ENCODE data around the gene FST. TPM values are rescaled to one million over a fixed set of nuclear protein-coding genes. Genes with fewer than 3 reads are reported as not detected.

The FST gene
- total and polyA plus RNA-seq, 2 of the 13 experiments (the other 11 are each of a cell fraction or from before 2014, with no cell fraction given), result 38.6 to 136 TPM

DNA sequence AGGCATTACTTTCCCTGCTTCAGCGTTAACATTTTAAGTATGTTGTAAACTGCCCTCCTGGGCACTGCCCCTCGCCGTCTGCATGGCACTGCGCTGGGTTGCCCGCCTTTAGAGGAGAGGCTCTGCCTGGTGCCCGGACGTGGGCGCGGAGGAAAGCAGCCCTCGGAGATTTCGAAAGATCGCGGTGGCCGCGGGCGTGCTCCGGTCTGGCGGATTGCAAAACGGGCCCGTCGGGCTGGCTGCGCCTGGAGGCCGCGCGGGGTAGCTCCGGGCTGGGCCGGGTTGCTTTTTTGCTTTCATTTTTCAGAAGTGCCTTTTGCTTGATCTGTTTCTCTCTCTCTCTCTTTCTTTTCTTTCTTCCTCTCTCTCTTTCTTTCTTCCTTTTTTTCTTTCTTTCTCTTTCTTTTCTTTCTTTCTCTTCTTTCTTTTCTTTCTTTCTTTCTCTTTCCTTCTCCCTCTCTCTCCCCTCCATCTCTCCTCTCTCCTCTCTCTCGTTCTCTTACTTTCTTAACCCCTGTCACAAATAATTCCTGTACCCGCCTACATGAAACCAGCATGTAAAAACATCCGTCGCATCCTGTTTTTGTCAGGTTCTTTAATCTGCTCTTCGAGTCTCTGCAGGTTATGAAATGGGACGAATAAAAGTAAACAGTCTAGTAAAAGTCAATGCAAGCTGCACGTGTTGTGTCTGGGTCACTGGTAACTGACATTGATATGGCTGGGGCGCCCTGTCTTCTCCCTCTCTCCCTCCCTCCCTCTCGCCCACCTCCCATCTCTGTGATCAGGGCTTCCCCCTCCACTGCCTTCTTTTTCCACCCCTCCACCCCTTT lies 1.7 kb downstream of the FST start (continued):
- TF ChIP-seq, protein P1, sequence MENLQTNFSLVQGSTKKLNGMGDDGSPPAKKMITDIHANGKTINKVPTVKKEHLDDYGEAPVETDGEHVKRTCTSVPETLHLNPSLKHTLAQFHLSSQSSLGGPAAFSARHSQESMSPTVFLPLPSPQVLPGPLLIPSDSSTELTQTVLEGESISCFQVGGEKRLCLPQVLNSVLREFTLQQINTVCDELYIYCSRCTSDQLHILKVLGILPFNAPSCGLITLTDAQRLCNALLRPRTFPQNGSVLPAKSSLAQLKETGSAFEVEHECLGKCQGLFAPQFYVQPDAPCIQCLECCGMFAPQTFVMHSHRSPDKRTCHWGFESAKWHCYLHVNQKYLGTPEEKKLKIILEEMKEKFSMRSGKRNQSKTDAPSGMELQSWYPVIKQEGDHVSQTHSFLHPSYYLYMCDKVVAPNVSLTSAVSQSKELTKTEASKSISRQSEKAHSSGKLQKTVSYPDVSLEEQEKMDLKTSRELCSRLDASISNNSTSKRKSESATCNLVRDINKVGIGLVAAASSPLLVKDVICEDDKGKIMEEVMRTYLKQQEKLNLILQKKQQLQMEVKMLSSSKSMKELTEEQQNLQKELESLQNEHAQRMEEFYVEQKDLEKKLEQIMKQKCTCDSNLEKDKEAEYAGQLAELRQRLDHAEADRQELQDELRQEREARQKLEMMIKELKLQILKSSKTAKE (CRISPR knock-in tag; IDR thresholded peaks at IDR 0.05; ENCODE audit: borderline replicate concordance), result peak; percentile 73; the same call in 1 of the 2 replicates
- TF ChIP-seq TCF7 (IDR thresholded peaks at IDR 0.05; ENCODE audit: low read depth) (no peak), KDM2A (CRISPR knock-in tag; IDR thresholded peaks at IDR 0.05; ENCODE audit: borderline replicate concordance, low read depth) (no peak), MTA3 (CRISPR knock-in tag; IDR thresholded peaks at IDR 0.05) (no peak), LCORL (IDR thresholded peaks at IDR 0.05) (no peak), LCORL (CRISPR knock-in tag; IDR thresholded peaks at IDR 0.05) (no peak), U2AF2 (IDR thresholded peaks at IDR 0.05; ENCODE audit: low read depth, low read length) (0 out of 2 replicates have a peak, but pooled peaks have one; percentile 85), KDM1A (CRISPR knock-in tag; IDR thresholded peaks at IDR 0.05) (no peak), HOXD1 (CRISPR knock-in tag; IDR thresholded peaks at IDR 0.05) (no peak), ZNF251 (CRISPR knock-in tag; IDR thresholded peaks at IDR 0.05) (no peak), ZNF232 (CRISPR knock-in tag; IDR thresholded peaks at IDR 0.05; ENCODE audit: borderline replicate concordance) (no peak), FOXK1 (CRISPR knock-in tag; IDR thresholded peaks at IDR 0.05; ENCODE audit: borderline replicate concordance, low read depth) (peak; percentile 19; the same call in 1 of the 2 replicates), ZNF441 (CRISPR knock-in tag; IDR thresholded peaks at IDR 0.05; ENCODE audit: borderline replicate concordance) (no peak), MED8 (CRISPR knock-in tag; IDR thresholded peaks at IDR 0.05; ENCODE audit: insufficient replicate concordance) (no peak), RNF2 (conservative IDR thresholded peaks at IDR 0.05; ENCODE audit: low read depth) (no peak), ZNF761 (CRISPR knock-in tag; conservative IDR thresholded peaks at IDR 0.05) (no peak), ZNF768 (CRISPR knock-in tag; IDR thresholded peaks at IDR 0.05) (peak; percentile 31; the same call in 1 of the 2 replicates)
- TF ChIP-seq, protein P2, sequence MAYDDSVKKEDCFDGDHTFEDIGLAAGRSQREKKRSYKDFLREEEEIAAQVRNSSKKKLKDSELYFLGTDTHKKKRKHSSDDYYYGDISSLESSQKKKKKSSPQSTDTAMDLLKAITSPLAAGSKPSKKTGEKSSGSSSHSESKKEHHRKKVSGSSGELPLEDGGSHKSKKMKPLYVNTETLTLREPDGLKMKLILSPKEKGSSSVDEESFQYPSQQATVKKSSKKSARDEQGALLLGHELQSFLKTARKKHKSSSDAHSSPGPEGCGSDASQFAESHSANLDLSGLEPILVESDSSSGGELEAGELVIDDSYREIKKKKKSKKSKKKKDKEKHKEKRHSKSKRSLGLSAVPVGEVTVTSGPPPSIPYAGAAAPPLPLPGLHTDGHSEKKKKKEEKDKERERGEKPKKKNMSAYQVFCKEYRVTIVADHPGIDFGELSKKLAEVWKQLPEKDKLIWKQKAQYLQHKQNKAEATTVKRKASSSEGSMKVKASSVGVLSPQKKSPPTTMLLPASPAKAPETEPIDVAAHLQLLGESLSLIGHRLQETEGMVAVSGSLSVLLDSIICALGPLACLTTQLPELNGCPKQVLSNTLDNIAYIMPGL (CRISPR knock-in tag; IDR thresholded peaks at IDR 0.05; ENCODE audit: borderline replicate concordance in 1 of 2, low read depth in 1 of 2), result peak; percentile 23 to 55; a peak in 2 of 4 replicates
- TF ChIP-seq, protein P3, sequence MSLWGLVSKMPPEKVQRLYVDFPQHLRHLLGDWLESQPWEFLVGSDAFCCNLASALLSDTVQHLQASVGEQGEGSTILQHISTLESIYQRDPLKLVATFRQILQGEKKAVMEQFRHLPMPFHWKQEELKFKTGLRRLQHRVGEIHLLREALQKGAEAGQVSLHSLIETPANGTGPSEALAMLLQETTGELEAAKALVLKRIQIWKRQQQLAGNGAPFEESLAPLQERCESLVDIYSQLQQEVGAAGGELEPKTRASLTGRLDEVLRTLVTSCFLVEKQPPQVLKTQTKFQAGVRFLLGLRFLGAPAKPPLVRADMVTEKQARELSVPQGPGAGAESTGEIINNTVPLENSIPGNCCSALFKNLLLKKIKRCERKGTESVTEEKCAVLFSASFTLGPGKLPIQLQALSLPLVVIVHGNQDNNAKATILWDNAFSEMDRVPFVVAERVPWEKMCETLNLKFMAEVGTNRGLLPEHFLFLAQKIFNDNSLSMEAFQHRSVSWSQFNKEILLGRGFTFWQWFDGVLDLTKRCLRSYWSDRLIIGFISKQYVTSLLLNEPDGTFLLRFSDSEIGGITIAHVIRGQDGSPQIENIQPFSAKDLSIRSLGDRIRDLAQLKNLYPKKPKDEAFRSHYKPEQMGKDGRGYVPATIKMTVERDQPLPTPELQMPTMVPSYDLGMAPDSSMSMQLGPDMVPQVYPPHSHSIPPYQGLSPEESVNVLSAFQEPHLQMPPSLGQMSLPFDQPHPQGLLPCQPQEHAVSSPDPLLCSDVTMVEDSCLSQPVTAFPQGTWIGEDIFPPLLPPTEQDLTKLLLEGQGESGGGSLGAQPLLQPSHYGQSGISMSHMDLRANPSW (CRISPR knock-in tag; IDR thresholded peaks at IDR 0.05; ENCODE audit: borderline replicate concordance), result no peak
- TF ChIP-seq, protein P4, sequence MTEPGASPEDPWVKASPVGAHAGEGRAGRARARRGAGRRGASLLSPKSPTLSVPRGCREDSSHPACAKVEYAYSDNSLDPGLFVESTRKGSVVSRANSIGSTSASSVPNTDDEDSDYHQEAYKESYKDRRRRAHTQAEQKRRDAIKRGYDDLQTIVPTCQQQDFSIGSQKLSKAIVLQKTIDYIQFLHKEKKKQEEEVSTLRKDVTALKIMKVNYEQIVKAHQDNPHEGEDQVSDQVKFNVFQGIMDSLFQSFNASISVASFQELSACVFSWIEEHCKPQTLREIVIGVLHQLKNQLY (CRISPR knock-in tag; IDR thresholded peaks at IDR 0.05), result no peak
- TF ChIP-seq, protein P5, sequence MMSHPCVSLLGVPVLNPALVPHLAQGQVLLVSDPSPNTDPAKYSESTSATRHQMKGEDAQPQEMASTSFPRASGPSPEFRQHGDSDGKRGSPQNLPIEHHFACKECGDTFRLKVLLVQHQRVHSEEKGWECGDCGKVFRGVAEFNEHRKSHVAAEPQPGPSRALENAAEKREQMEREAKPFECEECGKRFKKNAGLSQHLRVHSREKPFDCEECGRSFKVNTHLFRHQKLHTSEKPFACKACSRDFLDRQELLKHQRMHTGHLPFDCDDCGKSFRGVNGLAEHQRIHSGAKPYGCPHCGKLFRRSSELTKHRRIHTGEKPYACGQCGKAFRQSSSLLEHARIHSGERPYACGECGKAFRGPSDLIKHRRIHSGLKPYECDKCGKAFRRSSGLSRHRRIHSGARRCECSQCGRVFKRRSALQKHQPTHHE (CRISPR knock-in tag; IDR thresholded peaks at IDR 0.05; ENCODE audit: borderline replicate concordance), result 0 out of 2 replicates have a peak, but pooled peaks have one; percentile 8

All from HepG2 (cell line).